Neural cell (in vitro differentiated cells): ENCODE results near the gene ODAPH. TPM values are rescaled to one million over a fixed set of nuclear protein-coding genes. Genes with fewer than 3 reads are reported as not detected.
"Not testable (repeated sequence)": the region's sequence is repeated elsewhere in the genome, so short reads cannot be mapped to it uniquely, and the experiment has no call there.

Experiments
- H2AFZ ChIP-seq: fragments of 200-600, 300-800 bp; sonication (generic), shearing (Covaris generic); 2 replicates; pipeline ENCODE4 v1.6.0; 2014; ENCODE audit warnings: low read depth, mild to moderate bottlenecking, antibody characterized with exemption, low read length, moderate library complexity
- H3F3A ChIP-seq: fragments of 200-600 bp; shearing (Covaris generic); 2 replicates; pipeline ENCODE4 v1.6.1; 2016; ENCODE audit warnings: mild to moderate bottlenecking, moderate library complexity, mixed read lengths, antibody characterized with exemption, low read length; ENCODE audit not compliant: insufficient read depth, poor library complexity, severe bottlenecking
- H3K27ac ChIP-seq: fragments of 200-600, 300-800 bp; sonication (generic), shearing (Covaris generic); 2 replicates; pipeline ENCODE4 v1.5.1; 2014; ENCODE audit warnings: mild to moderate bottlenecking, low read length, moderate library complexity
- H3K27me3 ChIP-seq: fragments of 300-800, 200-600 bp; sonication (generic), shearing (Covaris generic); 2 replicates; pipeline ENCODE4 v1.6.0; 2014; ENCODE audit warnings: mild to moderate bottlenecking, low read depth, low read length, moderate library complexity; ENCODE audit not compliant: insufficient read depth
- H3K36me3 ChIP-seq: fragments of 300-800, 200-600 bp; sonication (generic), shearing (Covaris generic); 2 replicates; pipeline ENCODE4 v1.5.1; 2014; ENCODE audit warnings: mild to moderate bottlenecking, antibody characterized with exemption, low read length, moderate library complexity; ENCODE audit not compliant: insufficient read depth
- H3K4me2 ChIP-seq: fragments of 300-800, 200-600 bp; sonication (generic), shearing (Covaris generic); 2 replicates; pipeline ENCODE4 v1.6.0; 2014; ENCODE audit warnings: mild to moderate bottlenecking, low read length
- H3K4me3 ChIP-seq: fragments of 300-800, 200-600 bp; sonication (generic), shearing (Covaris generic); 2 replicates; pipeline ENCODE4 v1.5.1; 2014; ENCODE audit warnings: mild to moderate bottlenecking, low read length, moderate library complexity
- H3K79me2 ChIP-seq: fragments of 200-600 bp; shearing (Covaris generic); replicated peaks from 2 replicates; pipeline ENCODE4 v1.6.0; 2014; ENCODE audit warnings: mild to moderate bottlenecking, low read length, moderate library complexity; ENCODE audit not compliant: insufficient read depth
- H3K9ac ChIP-seq: fragments of 300-800, 200-600 bp; sonication (generic), shearing (Covaris generic); 2 replicates; pipeline ENCODE4 v1.6.1; 2016; ENCODE audit warnings: mild to moderate bottlenecking, low read length, mixed read lengths
- H3K9me2 ChIP-seq: fragments of 200-600 bp; shearing (Covaris generic); 2 replicates; pipeline ENCODE4 v1.6.1; 2016; ENCODE audit warnings: mild to moderate bottlenecking, low read length, mixed read lengths; ENCODE audit not compliant: insufficient read depth
- H3K9me3 ChIP-seq: fragments of 200-600, 300-800 bp; sonication (generic), shearing (Covaris generic); 2 replicates; pipeline ENCODE4 v1.6.1; 2016; ENCODE audit warnings: mild to moderate bottlenecking, mixed run types, low read length, moderate library complexity, mixed read lengths
- H4K20me1 ChIP-seq: fragments of 200-600 bp; shearing (Covaris generic); 2 replicates; pipeline ENCODE4 v1.6.1; 2016; ENCODE audit warnings: mild to moderate bottlenecking, mixed run types; ENCODE audit not compliant: insufficient read depth
- EP300 ChIP-seq: fragments of 450-650 bp; conservative IDR thresholded peaks from 2 replicates; pipeline ENCODE4 v1.6.1; 2014; ENCODE audit warnings: antibody characterized with exemption, mild to moderate bottlenecking, moderate library complexity; ENCODE audit not compliant: poor library complexity, severe bottlenecking
- EZH2 ChIP-seq: fragments of 200-600, 300-800 bp; shearing (Covaris generic), sonication (generic); IDR thresholded peaks from 2 replicates; pipeline ENCODE4 v1.6.1; 2014; ENCODE audit warnings: antibody characterized with exemption, low read length, borderline replicate concordance, mild to moderate bottlenecking; ENCODE audit not compliant: insufficient read depth, poor library complexity, severe bottlenecking
- MXI1 ChIP-seq: fragments of 450-650 bp; conservative IDR thresholded peaks from 2 replicates; pipeline ENCODE4 v1.6.1; 2014; ENCODE audit warnings: antibody characterized with exemption, mild to moderate bottlenecking; ENCODE audit not compliant: poor library complexity, severe bottlenecking
- POLR2AphosphoS5 ChIP-seq: IDR thresholded peaks from 2 replicates; pipeline ENCODE4 v1.6.1; 2012
- RAD21 ChIP-seq: fragments of 450-650 bp; conservative IDR thresholded peaks from 2 replicates; pipeline ENCODE4 v1.6.1; 2014; ENCODE audit warnings: antibody characterized with exemption, mild to moderate bottlenecking, moderate library complexity
- SMC3 ChIP-seq: fragments of 450-650 bp; conservative IDR thresholded peaks from 2 replicates; pipeline ENCODE4 v1.6.1; 2014; ENCODE audit warnings: antibody characterized with exemption, mild to moderate bottlenecking, moderate library complexity; ENCODE audit not compliant: poor library complexity
- TAF1 ChIP-seq: IDR thresholded peaks from 2 replicates; pipeline ENCODE4 v1.6.1; 2012; ENCODE audit warnings: low read depth
- polyA plus RNA-seq: library from polyadenylated mRNA; depleted of rRNA; stranded (reverse); fragments of >200 nt; gene quantifications from 2 replicates; pipeline ENCODE4 v1.2.3, GENCODE V29; 2014
- TF ChIP-seq, protein P1 (sequence below): fragments of 450-650 bp; IDR thresholded peaks from 2 replicates; pipeline ENCODE4 v1.5.1; 2014; ENCODE audit warnings: antibody characterized with exemption, mild to moderate bottlenecking, moderate library complexity; ENCODE audit not compliant: poor library complexity, severe bottlenecking
- TF ChIP-seq, protein P2 (sequence below): IDR thresholded peaks from 2 replicates; pipeline ENCODE4 v1.6.1; 2012; ENCODE audit warnings: borderline replicate concordance

ODAPH gene
- polyA plus RNA-seq, 1 donor from 2014 or later, result 0.17 TPM

DNA sequence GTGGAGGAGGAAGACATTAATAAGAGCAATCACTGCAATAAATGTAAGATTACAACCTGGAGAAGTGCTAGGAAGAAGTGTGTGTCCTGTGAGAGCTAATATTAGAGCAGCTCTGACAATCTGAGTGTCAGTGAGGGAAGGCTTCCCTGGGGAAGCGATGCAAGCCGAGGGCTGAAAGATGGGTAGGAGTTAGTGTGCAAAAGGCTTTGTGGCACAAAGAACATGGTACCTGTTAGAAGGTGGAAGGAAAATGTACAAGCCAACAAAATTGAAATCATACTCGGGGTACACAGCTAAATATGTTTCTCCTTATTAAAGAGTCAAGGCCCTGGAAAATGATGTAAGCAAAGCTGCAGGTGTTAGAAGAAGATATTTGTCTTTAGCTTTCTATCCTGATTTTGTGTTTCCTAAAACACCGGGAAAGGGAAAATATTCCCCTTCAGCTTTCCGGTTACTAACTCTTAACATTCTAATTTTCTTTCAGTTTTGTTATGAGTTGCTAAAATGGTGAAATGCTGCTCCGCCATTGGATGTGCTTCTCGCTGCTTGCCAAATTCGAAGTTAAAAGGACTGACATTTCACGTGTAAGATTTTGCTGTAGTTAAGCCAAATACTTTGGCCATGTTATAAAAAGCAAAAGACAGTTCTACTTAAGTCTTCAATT is 40.8 kb upstream of the ODAPH start:
- peaks cover 9% of the 10 kb centered on the region for H3F3A ChIP-seq
- H3K36me3 ChIP-seq, result no peaks in the 10 kb centered on the region
- no peaks in the 10 kb centered on the region for H3K27me3 ChIP-seq
- peak overlapping the region; percentile 99 for H3K4me2 ChIP-seq
- H3K79me2 ChIP-seq, result peaks cover 60% of the 10 kb centered on the region
- peak overlapping the region; percentile 97 for H2AFZ ChIP-seq
- H3K27ac ChIP-seq, result peak overlapping the region; percentile 99
- H3K9me2 ChIP-seq, result no peaks in the 10 kb centered on the region
- peak overlapping the region; percentile 79 for H3K4me3 ChIP-seq
- peak overlapping the region; percentile 95 for H3K9ac ChIP-seq
- H3K9me3 ChIP-seq, result no peaks in the 10 kb centered on the region
- no peaks in the 10 kb centered on the region for H4K20me1 ChIP-seq
- TF ChIP-seq MXI1, result no peak
- TF ChIP-seq SMC3, result no peak
- no peak for TF ChIP-seq TAF1
- no peak for TF ChIP-seq RAD21
- TF ChIP-seq, protein P1, sequence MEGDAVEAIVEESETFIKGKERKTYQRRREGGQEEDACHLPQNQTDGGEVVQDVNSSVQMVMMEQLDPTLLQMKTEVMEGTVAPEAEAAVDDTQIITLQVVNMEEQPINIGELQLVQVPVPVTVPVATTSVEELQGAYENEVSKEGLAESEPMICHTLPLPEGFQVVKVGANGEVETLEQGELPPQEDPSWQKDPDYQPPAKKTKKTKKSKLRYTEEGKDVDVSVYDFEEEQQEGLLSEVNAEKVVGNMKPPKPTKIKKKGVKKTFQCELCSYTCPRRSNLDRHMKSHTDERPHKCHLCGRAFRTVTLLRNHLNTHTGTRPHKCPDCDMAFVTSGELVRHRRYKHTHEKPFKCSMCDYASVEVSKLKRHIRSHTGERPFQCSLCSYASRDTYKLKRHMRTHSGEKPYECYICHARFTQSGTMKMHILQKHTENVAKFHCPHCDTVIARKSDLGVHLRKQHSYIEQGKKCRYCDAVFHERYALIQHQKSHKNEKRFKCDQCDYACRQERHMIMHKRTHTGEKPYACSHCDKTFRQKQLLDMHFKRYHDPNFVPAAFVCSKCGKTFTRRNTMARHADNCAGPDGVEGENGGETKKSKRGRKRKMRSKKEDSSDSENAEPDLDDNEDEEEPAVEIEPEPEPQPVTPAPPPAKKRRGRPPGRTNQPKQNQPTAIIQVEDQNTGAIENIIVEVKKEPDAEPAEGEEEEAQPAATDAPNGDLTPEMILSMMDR, result no peak
- TF ChIP-seq, protein P2, sequence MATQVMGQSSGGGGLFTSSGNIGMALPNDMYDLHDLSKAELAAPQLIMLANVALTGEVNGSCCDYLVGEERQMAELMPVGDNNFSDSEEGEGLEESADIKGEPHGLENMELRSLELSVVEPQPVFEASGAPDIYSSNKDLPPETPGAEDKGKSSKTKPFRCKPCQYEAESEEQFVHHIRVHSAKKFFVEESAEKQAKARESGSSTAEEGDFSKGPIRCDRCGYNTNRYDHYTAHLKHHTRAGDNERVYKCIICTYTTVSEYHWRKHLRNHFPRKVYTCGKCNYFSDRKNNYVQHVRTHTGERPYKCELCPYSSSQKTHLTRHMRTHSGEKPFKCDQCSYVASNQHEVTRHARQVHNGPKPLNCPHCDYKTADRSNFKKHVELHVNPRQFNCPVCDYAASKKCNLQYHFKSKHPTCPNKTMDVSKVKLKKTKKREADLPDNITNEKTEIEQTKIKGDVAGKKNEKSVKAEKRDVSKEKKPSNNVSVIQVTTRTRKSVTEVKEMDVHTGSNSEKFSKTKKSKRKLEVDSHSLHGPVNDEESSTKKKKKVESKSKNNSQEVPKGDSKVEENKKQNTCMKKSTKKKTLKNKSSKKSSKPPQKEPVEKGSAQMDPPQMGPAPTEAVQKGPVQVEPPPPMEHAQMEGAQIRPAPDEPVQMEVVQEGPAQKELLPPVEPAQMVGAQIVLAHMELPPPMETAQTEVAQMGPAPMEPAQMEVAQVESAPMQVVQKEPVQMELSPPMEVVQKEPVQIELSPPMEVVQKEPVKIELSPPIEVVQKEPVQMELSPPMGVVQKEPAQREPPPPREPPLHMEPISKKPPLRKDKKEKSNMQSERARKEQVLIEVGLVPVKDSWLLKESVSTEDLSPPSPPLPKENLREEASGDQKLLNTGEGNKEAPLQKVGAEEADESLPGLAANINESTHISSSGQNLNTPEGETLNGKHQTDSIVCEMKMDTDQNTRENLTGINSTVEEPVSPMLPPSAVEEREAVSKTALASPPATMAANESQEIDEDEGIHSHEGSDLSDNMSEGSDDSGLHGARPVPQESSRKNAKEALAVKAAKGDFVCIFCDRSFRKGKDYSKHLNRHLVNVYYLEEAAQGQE, result no peak
- TF ChIP-seq EP300, result no peak
- TF ChIP-seq EZH2, result no peak
- TF ChIP-seq POLR2AphosphoS5, result no peak

DNA sequence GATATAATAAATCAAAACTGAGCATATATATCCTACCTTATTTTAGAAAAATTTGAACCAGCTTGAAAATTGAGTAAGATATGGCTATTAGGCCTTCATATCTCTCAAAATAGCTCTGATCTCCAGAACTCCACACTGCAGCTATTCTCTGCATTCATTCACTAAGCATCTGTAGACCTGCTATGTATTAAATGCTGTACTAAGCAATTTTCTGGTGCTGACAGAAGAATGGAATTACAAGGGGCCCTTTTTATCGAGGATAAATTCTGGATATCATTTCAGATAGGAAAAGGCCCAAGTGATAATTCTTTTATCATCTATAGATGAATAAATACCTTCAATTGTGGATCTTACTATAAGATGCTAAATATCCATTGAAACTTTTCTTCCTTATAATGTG is 39.7 kb upstream of the ODAPH start:
- TF ChIP-seq EP300 (no peak), POLR2AphosphoS5 (no peak), EZH2 (no peak), SMC3 (no peak), TAF1 (no peak), RAD21 (no peak), MXI1 (no peak)
- TF ChIP-seq, protein P1, result no peak
- TF ChIP-seq, protein P2, result no peak
- Histone ChIP-seq H3K36me3 (no peaks in the 10 kb centered on the region), H3K4me3 (peak overlapping the region; percentile 79), H3K27ac (peak overlapping the region; percentile 99), H3K4me2 (peak overlapping the region; percentile 99), H3K9me3 (no peaks in the 10 kb centered on the region), H3K79me2 (peaks cover 54% of the 10 kb centered on the region), H2AFZ (no peak overlapping the region), H3K9ac (peak overlapping the region; percentile 0), H3K27me3 (no peaks in the 10 kb centered on the region), H3K9me2 (no peaks in the 10 kb centered on the region), H4K20me1 (no peaks in the 10 kb centered on the region), H3F3A (peaks cover 9% of the 10 kb centered on the region)

DNA sequence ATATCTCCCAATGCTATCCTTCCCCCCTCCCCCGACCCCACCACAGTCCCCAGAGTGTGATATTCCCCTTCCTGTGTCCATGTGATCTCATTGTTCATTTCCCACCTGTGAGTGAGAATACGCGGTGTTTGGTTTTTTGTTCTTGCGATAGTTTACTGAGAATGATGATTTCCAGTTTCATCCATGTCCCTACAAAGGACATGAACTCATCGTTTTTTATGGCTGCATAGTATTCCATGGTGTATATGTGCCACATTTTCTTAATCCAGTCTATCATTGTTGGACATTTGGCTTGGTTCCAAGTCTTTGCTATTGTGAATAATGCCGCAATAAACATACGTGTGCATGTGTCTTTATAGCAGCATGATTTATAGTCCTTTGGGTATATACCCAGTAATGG is 36.4 kb upstream of the ODAPH start:
- not testable (repeated sequence) for H3K9me3 ChIP-seq, H2AFZ ChIP-seq, H3K4me2 ChIP-seq, H3K9ac ChIP-seq, H3F3A ChIP-seq, H3K27me3 ChIP-seq, H3K4me3 ChIP-seq, H4K20me1 ChIP-seq, H3K27ac ChIP-seq, H3K9me2 ChIP-seq, H3K36me3 ChIP-seq
- H3K79me2 ChIP-seq, result peaks cover 29% of the 10 kb centered on the region
